Activated naive CD8-positive, alpha-beta T cell treated with anti-CD3 and anti-CD28 coated beads, Interleukin-2, amount 10 ng/mL, durations not matched to agents 7 days and 5 days (primary cell): Measurements from ENCODE around the gene NEURL1. TPM values are rescaled to one million over a fixed set of nuclear protein-coding genes. Genes with fewer than 3 reads are reported as not detected.
A peak's percentile ranks its signal among the peaks of the same experiment; 100 is the strongest.

Experiments
- ATAC-seq: fragments of 150-1000 bp; cut with Tn5 transposase; one replicate; pipeline ENCODE4 v1.10.0; 2021; ENCODE audit warnings: low read depth, moderate library complexity
- POLR2A ChIA-PET: fragments of 350-600 bp; sonication (Branson Sonifier 250); formaldehyde crosslinking; loops from one replicate; lab custom pipeline; 2021; ENCODE audit warnings: antibody characterized with exemption; lab: Charles Lee
- DNase-seq: peaks from one replicate; pipeline ENCODE4 v3.0.0; 2021
- H3K27ac Mint-ChIP-seq: one replicate; pipeline ENCODE4 v1.8.0; 2022; ENCODE audit warnings: mild to moderate bottlenecking, mixed read lengths
- H3K27me3 Mint-ChIP-seq: one replicate; pipeline ENCODE4 v1.8.0; 2022; ENCODE audit warnings: mild to moderate bottlenecking, moderate library complexity, mixed read lengths
- H3K36me3 Mint-ChIP-seq: one replicate; pipeline ENCODE4 v1.8.0; 2021; ENCODE audit warnings: mild to moderate bottlenecking, mixed read lengths
- H3K4me1 Mint-ChIP-seq: one replicate; pipeline ENCODE4 v1.8.0; 2021; ENCODE audit warnings: mixed read lengths
- H3K4me3 Mint-ChIP-seq: one replicate; pipeline ENCODE4 v1.8.0; 2022; ENCODE audit warnings: mild to moderate bottlenecking, moderate library complexity, mixed read lengths
- H3K9me3 Mint-ChIP-seq: one replicate; pipeline ENCODE4 v1.8.0; 2021; ENCODE audit warnings: mixed read lengths
- total RNA-seq, 2 experiments: library from RNA; stranded (reverse); gene quantifications; one replicate each; pipeline ENCODE4 v1.2.3, GENCODE V29; 2021

Gene NEURL1
- total RNA-seq, 2 experiments from 2014 or later: 1.6 to 2.0 TPM

DNA sequence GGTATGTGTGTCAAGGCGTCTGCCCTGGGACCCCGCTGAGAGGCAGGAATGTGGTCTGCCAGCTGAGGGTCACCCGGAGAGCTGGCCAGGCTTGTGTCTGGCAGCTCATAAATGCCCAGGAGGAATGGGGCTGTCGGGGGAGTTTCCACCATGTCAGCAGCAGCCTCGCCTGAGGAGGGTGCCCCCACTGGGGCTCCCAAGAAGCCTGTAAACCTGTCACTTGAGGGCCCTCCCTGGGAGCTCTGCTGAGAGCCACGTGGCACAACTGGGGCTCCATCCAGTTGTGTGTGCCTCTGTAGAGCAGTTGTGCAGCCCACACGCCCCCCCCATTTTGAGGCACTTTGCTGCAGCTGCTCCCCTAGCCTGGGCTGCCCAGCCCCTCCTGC is 70.6 kb downstream of the NEURL1 start:
- Mint-ChIP-seq H3K27ac (no peak overlapping the region), H3K27me3 (peaks cover 11% of the 10 kb centered on the region), H3K36me3 (no peaks in the 10 kb centered on the region), H3K4me3 (no peak overlapping the region), H3K4me1 (no peaks in the 10 kb centered on the region), H3K9me3 (no peaks in the 10 kb centered on the region)
- DNase-seq (no peak), ATAC-seq (no peak)
- POLR2A ChIA-PET: no interaction called here

DNA sequence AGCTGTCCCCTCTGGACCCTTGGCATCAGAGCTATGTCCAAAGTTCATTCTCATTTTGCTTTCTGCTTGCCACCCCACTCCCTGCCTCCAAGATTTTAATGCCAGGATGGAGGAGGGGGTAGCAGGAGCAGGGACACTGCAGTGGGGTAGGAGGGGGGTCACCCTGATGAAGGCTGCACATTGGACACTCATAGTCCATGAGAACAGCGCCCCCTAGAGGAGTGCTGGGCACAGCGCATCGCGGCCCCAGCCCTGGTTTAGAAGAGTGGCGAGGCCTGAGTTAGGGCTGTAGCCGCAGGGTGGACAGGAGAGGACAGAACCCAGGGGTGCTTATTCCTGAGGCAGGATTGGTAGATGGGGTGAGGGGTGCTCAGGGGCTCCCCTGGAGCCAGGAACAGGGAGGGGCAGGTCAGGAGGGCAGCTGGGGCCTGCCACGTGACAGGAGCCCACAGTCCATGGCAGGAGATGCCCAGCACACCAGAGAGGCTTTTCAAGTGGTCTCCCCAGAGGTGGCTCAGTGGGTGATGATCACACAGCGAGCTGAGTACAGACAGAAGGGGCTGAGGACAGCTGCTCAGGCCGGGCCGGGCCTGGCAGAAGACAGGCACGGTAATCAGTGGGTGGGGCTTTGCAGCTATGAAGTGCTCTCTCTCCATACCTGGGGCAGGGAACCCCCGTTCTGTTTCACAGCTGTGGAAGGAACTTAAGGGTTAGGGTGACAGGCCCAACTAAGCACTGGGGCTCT is 71.4 kb downstream of the NEURL1 start:
- H3K27me3 Mint-ChIP-seq: peaks cover 14% of the 10 kb centered on the region
- H3K27ac Mint-ChIP-seq: no peak overlapping the region
- no peaks in the 10 kb centered on the region for H3K36me3 Mint-ChIP-seq
- ATAC-seq: peak; percentile 49
- H3K9me3 Mint-ChIP-seq: no peaks in the 10 kb centered on the region
- no peak overlapping the region for H3K4me3 Mint-ChIP-seq
- POLR2A ChIA-PET: no interaction called here
- H3K4me1 Mint-ChIP-seq: no peaks in the 10 kb centered on the region
- peak; percentile 51 for DNase-seq

DNA sequence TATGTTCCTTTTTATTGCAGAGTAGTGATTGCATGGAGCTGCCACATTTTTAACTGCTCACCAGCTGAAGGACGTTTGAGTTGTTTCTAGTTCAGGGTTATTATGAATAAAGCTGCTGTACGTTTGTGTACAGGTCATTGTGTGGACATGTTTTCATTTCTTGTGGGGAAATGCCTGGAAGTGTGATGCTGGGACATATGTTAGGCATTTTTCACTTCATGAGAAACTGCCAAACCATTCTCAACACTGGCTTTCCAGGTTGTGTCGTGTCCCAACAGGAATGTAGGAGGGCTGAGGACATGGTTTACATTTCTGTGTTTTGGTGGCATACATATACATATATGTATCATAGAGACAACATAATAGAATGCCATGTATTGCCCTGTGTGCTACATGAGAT is 73.0 kb downstream of the NEURL1 start:
- Mint-ChIP-seq H3K4me1 (no peaks in the 10 kb centered on the region), H3K4me3 (no peak overlapping the region), H3K9me3 (no peaks in the 10 kb centered on the region), H3K36me3 (no peaks in the 10 kb centered on the region), H3K27ac (no peak overlapping the region), H3K27me3 (peaks cover 12% of the 10 kb centered on the region)
- no peak for DNase-seq
- ATAC-seq: no peak
- POLR2A ChIA-PET: no interaction called here

DNA sequence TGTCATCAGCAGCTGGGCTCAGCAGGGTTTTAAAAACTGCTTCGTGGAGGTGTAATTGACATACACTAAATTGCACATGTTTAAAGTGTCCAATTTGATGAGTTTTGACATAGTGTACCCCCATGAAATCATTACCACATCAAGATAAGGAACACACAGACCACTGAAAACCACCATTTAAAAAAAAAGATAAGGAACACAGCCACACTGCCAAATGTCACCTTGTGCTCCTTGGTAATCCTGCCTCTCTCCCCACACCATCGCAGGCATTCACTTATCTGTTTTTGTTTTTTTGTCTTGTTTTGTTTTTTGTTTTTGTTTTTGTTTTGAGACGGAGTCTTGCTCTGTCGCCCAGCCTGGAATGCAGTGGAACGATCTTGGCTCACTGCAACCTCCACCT is 75.0 kb downstream of the NEURL1 start:
- Mint-ChIP-seq H3K9me3 (no peaks in the 10 kb centered on the region), H3K36me3 (no peaks in the 10 kb centered on the region), H3K4me3 (no peak overlapping the region), H3K27me3 (peaks cover 12% of the 10 kb centered on the region), H3K27ac (no peak overlapping the region), H3K4me1 (no peaks in the 10 kb centered on the region)
- no peak for DNase-seq
- no peak for ATAC-seq
- POLR2A ChIA-PET: no interaction called here

DNA sequence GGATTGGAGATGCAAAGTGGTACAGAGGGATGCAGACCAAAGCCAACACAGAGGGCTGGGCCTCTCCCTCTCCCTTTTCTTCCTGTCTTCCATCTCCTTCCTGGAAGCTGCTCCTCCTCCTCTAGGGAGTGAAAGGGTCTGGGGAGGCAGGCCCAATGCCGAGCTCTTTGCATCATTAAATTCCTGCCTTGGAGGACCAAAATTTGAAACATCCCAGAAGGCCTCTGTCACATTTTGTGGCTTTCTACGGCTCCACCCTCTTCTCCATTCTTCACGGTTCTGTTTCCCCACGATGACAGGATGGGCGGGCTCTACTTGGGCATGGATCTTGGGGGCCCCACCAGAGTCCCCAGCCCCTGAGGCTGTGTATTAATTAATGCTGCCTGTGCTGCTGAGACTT is 76.4 kb downstream of the NEURL1 start:
- ATAC-seq: no peak
- Mint-ChIP-seq H3K36me3 (no peaks in the 10 kb centered on the region), H3K9me3 (no peaks in the 10 kb centered on the region), H3K4me3 (no peak overlapping the region), H3K27ac (no peak overlapping the region), H3K4me1 (no peaks in the 10 kb centered on the region), H3K27me3 (peaks cover 12% of the 10 kb centered on the region)
- POLR2A ChIA-PET: no interaction called here
- DNase-seq: no peak

DNA sequence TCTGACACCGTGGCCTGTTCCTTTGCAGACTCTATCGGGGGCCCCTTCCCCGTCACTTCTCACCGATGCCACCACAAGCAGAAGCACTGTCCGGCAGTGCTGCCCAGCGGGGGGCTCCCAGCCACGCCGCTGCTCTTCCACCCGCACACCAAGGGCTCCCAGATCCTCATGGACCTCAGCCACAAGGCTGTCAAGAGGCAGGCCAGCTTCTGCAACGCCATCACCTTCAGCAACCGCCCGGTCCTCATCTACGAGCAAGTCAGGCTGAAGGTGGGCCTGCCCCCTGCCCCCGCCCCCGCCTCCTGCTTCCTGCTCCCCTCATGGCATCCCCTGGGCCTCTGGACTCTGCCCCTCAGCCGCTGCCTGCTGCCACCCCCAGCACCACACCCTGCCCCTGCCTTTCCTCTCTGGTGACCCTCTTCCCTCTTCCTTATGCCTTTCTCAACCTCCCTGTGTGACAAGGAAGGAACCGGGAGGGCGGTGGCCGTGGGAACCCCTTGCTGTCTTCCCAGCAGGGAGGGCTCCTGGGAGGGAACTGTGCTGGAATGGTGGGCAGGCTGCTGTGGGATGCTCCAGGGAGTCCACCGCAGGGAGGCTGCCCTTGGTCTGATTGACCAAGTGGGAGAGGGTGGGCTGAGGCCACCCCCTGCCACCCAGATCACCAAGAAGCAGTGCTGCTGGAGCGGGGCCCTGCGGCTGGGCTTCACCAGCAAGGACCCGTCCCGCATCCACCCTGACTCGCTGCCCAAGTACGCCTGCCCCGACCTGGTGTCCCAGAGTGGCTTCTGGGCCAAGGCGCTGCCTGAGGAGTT is 77.5 kb downstream of the NEURL1 start:
- Mint-ChIP-seq H3K4me3 (no peak overlapping the region), H3K4me1 (no peaks in the 10 kb centered on the region), H3K9me3 (no peaks in the 10 kb centered on the region), H3K27me3 (peaks cover 11% of the 10 kb centered on the region), H3K36me3 (no peaks in the 10 kb centered on the region), H3K27ac (no peak overlapping the region)
- DNase-seq (no peak), ATAC-seq (no peak)
- POLR2A ChIA-PET: no interaction called here

DNA sequence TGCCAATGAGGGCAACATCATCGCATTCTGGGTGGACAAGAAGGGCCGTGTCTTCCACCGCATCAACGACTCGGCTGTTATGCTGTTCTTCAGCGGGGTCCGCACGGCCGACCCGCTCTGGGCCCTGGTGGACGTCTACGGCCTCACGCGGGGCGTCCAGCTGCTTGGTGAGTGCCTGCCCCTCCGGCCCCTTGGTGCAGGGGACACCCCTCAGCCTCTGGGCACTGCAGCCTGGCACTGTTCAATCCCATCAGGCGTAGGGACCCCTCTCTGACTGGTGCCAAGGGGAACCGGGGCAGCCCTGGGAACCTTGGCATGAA is 78.1 kb downstream of the NEURL1 start:
- H3K36me3 Mint-ChIP-seq: no peaks in the 10 kb centered on the region

DNA sequence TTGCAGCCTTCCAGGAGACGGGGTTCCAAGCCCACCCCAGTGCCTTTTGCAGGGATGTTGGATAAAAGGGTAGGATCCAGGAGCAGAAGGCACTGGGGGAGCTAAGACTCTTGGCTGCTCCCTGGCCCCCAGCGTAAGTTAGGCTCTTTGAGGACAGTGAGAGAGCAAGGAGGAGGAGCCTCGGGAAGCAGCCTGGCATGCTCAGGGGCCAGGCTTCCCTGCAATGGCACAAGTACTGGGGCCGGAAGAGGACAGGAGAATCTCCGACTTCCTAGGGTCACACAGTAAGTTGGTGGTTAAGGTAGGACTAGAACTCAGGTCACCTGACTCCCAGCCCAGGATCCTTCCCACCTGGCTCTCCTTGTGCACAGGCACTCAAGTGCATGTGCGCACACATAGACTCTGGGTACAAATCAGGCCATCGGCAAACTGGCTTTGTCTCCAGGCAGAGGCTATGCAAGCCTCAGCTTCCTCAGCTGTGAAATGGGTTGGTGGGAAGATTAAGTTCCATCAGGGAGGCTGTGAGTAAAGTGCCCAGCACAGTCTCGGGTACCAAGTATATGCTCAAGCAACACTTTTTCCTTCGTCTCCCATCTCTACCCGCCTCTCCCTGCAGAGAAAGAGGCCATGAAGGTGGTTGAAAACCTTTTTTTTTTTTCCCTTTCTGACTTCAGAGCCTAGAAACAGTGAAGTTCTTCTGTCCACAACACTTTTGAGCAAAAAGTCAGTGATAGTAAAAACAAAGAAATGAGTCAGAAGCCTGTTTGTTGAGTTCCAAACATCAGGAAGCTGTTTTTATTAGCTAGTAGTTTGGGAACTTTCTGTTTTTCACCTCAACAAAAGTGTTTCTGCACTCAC is 79.1 kb downstream of the NEURL1 start:
- H3K4me3 Mint-ChIP-seq: no peak overlapping the region
- H3K4me1 Mint-ChIP-seq: no peaks in the 10 kb centered on the region
- no peak for DNase-seq
- no peak overlapping the region for H3K27ac Mint-ChIP-seq
- ATAC-seq: no peak
- H3K36me3 Mint-ChIP-seq: no peaks in the 10 kb centered on the region
- POLR2A ChIA-PET: interaction anchor here (0.7 kb wide), 2 partner anchors 10 to 80 kb away, joined by 3 read pairs; no protein-coding TSS in a partner anchor
- no peaks in the 10 kb centered on the region for H3K9me3 Mint-ChIP-seq
- H3K27me3 Mint-ChIP-seq: peaks cover 7% of the 10 kb centered on the region

More for the DNA sequence above, 78.1 kb downstream of the NEURL1 start:
- no peak for DNase-seq
- Mint-ChIP-seq H3K27ac (no peak overlapping the region), H3K4me3 (no peak overlapping the region), H3K27me3 (peaks cover 7% of the 10 kb centered on the region), H3K9me3 (no peaks in the 10 kb centered on the region), H3K4me1 (no peaks in the 10 kb centered on the region)
- no peak for ATAC-seq
- POLR2A ChIA-PET: no interaction called here

DNA sequence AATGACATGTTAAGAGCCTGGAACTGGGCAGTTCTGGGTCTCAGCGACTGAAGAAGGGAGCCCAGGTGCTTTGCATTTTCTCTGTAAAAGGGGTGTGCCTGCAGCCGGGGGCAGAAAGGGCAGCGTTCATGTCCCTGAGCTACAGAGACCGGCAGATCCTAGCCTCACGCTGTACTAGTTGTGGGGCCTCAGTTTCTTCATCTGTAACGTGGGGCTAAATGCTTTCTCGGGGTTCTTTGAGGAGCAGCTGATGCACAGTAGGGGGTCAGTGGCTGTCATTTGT is 79.6 kb downstream of the NEURL1 start:
- ATAC-seq (no peak), DNase-seq (no peak)
- Mint-ChIP-seq H3K27me3 (peaks cover 7% of the 10 kb centered on the region), H3K4me1 (no peaks in the 10 kb centered on the region), H3K4me3 (no peak overlapping the region), H3K9me3 (no peaks in the 10 kb centered on the region), H3K36me3 (no peaks in the 10 kb centered on the region), H3K27ac (no peak overlapping the region)
- POLR2A ChIA-PET: interaction anchor here (0.7 kb wide), 2 partner anchors 10 to 81 kb away, joined by 3 read pairs; no protein-coding TSS in a partner anchor

DNA sequence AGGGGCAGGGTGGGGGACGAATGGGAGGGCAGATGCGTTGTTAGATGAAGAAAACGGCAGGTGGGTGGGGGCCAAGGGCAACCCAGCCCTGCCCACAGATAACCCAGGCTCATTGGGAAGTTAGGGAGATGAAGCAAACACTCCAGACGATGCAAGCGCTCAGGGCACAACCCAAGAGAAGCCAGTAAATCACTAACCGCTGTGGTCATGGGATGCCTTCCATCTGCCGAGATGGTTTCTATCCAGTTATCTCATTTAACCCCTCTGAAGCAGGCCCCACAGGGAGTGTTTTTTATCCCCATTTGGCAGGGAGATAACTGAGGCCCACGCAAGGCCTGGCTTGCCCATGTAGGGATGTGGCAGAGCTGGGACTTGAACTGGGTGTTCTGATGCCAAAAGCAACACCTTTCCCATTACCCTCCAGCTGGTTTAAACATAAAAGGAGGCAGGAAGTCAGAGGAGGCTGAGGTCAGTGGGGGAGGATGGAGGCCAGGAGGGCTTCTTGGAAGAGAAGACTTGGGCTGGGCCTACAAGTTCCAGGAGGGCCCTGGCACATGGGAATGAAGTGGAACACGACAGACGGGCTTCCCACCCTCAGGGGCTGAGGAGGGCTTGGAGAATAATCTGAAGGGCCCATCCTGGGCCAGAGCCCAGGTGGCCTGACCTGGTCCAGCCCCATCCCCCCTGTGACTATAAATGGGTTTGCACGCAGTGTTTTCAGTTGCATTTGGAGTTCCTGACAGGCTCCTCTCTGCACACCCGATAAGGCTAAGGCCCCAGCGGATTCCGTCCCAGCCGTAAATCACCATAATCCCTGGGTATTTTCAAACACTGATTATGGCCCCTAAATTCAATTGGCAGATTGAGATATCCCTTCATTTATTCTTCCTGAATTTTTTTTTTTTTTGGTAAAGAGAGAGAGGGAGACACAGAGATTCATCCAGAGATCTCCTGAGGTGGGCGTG is 80.9 kb downstream of the NEURL1 start:
- Mint-ChIP-seq H3K27ac (no peak overlapping the region), H3K4me3 (no peak overlapping the region), H3K9me3 (no peaks in the 10 kb centered on the region), H3K36me3 (no peaks in the 10 kb centered on the region), H3K27me3 (peaks cover 7% of the 10 kb centered on the region), H3K4me1 (no peaks in the 10 kb centered on the region)
- DNase-seq (no peak), ATAC-seq (no peak)
- POLR2A ChIA-PET: no interaction called here

DNA sequence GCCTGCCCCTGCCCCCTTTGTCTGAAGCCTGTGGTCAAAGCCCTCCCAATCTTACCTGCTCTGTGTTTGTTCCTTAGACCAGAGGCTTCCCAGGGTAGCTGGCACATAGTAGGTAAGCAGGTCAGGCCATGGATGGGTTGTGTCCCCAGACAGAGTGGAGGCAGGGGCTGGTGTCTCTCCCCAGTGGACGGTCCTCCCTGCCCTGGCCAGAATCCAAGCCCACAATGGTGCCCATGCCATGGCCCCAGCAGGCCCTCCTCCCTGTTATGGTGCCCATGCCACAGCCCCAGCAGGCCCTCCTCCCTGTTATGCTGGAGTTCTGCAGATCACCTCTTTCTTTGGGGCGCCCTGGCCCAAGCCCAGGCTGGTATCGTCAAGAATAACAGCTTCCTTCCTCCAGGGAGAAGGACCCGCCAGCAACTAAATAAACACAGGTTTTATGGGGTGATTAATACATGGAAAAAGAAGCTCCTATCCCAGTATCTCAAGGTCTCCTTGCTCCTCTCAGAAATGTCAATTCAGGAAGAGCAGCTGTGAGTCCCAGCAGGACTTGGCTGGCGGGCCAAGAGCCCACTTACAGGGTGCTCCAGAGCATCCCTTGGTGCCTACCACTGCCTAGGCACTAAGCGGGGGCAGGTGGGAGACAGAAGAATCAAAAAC is 82.0 kb downstream of the NEURL1 start:
- Mint-ChIP-seq H3K4me1 (no peaks in the 10 kb centered on the region), H3K36me3 (no peaks in the 10 kb centered on the region), H3K4me3 (no peak overlapping the region), H3K27me3 (no peaks in the 10 kb centered on the region), H3K27ac (no peak overlapping the region), H3K9me3 (no peaks in the 10 kb centered on the region)
- ATAC-seq (no peak), DNase-seq (no peak)
- POLR2A ChIA-PET: no interaction called here

DNA sequence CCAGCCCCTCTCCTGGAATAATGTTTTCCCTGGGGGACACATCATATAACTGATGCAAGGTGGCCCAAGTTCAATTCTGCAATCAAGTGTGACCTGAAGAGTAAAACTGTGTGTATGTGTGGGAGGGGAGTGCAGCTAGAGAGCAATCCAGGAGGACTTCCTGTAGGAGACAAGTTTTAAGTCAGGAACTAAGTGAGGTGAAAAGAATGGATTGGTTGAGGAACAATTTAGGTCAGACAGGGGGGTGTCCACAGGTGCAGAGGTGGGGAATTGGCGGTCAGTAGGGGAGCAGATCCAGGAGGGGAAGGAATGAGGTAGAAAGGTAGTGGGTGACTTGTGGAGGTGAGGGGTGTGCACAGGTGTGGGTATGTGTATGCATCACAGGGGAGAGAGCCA is 82.6 kb downstream of the NEURL1 start:
- POLR2A ChIA-PET: no interaction called here
- DNase-seq: no peak
- H3K27me3 Mint-ChIP-seq: no peaks in the 10 kb centered on the region
- no peak overlapping the region for H3K4me3 Mint-ChIP-seq
- no peak overlapping the region for H3K27ac Mint-ChIP-seq
- H3K4me1 Mint-ChIP-seq: no peaks in the 10 kb centered on the region
- no peaks in the 10 kb centered on the region for H3K9me3 Mint-ChIP-seq
- no peaks in the 10 kb centered on the region for H3K36me3 Mint-ChIP-seq
- no peak for ATAC-seq
